DOHH2 (cell line): ENCODE measurements around the gene ATP2B2.
A peak's percentile ranks its signal among the peaks of the same experiment; 100 is the strongest.
"Not testable (repeated sequence)": the region's sequence is repeated elsewhere in the genome, so short reads cannot be mapped to it uniquely, and the experiment has no call there.

Experiments
- H3F3A ChIP-seq: fragments of 200-600 bp; sonication (generic), shearing (Covaris generic); 2 replicates; pipeline ENCODE4 v1.6.0; 2016; ENCODE audit warnings: antibody characterized with exemption, mild to moderate bottlenecking; ENCODE audit not compliant: control insufficient read depth, insufficient read depth
- H3K27ac ChIP-seq: fragments of 200-600 bp; sonication (generic); 2 replicates; pipeline ENCODE4 v1.5.1; 2014; ENCODE audit warnings: low read depth, mild to moderate bottlenecking, low read length, moderate library complexity
- H3K27me3 ChIP-seq: fragments of 200-600 bp; sonication (generic); 2 replicates; pipeline ENCODE4 v1.6.1; 2014; ENCODE audit warnings: mild to moderate bottlenecking, low read length, mixed read lengths; ENCODE audit not compliant: control insufficient read depth
- H3K36me3 ChIP-seq: fragments of 200-600 bp; sonication (generic); 2 replicates; pipeline ENCODE4 v1.6.1; 2014; ENCODE audit warnings: mild to moderate bottlenecking, low read length, moderate library complexity, mixed read lengths; ENCODE audit not compliant: control insufficient read depth
- H3K4me1 ChIP-seq: fragments of 200-600 bp; sonication (generic); 2 replicates; pipeline ENCODE4 v1.6.1; 2014; ENCODE audit warnings: mild to moderate bottlenecking, low read length, mixed read lengths; ENCODE audit not compliant: control insufficient read depth
- H3K4me2 ChIP-seq: fragments of 200-600 bp; sonication (generic); 2 replicates; pipeline ENCODE4 v1.6.0; 2014; ENCODE audit warnings: mild to moderate bottlenecking, low read length, moderate library complexity
- H3K4me3 ChIP-seq: fragments of 200-600 bp; sonication (generic); 2 replicates; pipeline ENCODE4 v1.5.1; 2014; ENCODE audit warnings: mild to moderate bottlenecking, low read length, mixed read lengths
- H3K79me2 ChIP-seq: fragments of 200-600 bp; sonication (generic); 2 replicates; pipeline ENCODE4 v1.6.1; 2014; ENCODE audit warnings: mild to moderate bottlenecking, low read length, mixed read lengths; ENCODE audit not compliant: control insufficient read depth
- H3K9me2 ChIP-seq: fragments of 200-600 bp; sonication (generic); replicated peaks from 2 replicates; pipeline ENCODE4 v1.6.1; 2014; ENCODE audit warnings: mild to moderate bottlenecking, low read length, mixed read lengths; ENCODE audit not compliant: control insufficient read depth
- H3K9me3 ChIP-seq: fragments of 200-600 bp; sonication (generic); 2 replicates; pipeline ENCODE4 v1.6.1; 2014; ENCODE audit warnings: antibody characterized with exemption, low read length, mixed read lengths; ENCODE audit not compliant: control insufficient read depth, insufficient read depth
- H4K20me1 ChIP-seq: fragments of 200-600 bp; sonication (generic); 2 replicates; pipeline ENCODE4 v1.6.0; 2014; ENCODE audit warnings: low read depth, mild to moderate bottlenecking, antibody characterized with exemption, low read length, moderate library complexity; ENCODE audit not compliant: control insufficient read depth, insufficient read depth
- EZH2phosphoT487 ChIP-seq: fragments of 200-600 bp; sonication (generic); IDR thresholded peaks from 2 replicates; pipeline ENCODE4 v1.6.1; 2017; ENCODE audit warnings: borderline replicate concordance, mild to moderate bottlenecking, antibody characterized with exemption, low read length, moderate library complexity, mixed read lengths
- TF ChIP-seq, protein P1 (sequence below): fragments of 200-600 bp; sonication (generic); IDR thresholded peaks from one replicate; pipeline ENCODE4 v1.5.1; 2014; ENCODE audit warnings: antibody characterized with exemption, mild to moderate bottlenecking, low read depth, low read length; ENCODE audit not compliant: poor library complexity, severe bottlenecking

The ATP2B2 gene

DNA sequence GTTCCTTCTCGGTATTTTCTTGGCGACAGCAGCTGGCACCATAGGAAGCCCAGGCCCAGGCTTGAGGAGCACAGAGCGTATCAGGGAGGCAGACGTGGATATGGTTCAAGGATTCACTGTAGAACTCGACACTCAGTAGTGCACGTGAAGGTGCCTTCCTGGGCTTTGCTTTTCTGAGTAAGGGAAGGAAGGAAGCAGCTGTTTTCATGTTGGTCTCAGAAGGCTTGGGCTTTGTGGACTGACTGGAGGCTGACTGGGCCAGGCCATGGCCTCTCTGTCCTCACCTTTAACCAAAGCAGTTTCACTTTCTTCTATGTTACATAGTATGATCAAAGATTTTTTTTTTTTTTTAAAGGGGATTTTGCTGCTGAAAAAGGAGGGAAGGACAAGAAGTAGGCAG lies 205.7 kb downstream of the ATP2B2 start:
- H3K4me2 ChIP-seq, result no peak overlapping the region
- H3K36me3 ChIP-seq, result peaks cover 71% of the 10 kb centered on the region
- H3F3A ChIP-seq, result peaks cover 6% of the 10 kb centered on the region

DNA sequence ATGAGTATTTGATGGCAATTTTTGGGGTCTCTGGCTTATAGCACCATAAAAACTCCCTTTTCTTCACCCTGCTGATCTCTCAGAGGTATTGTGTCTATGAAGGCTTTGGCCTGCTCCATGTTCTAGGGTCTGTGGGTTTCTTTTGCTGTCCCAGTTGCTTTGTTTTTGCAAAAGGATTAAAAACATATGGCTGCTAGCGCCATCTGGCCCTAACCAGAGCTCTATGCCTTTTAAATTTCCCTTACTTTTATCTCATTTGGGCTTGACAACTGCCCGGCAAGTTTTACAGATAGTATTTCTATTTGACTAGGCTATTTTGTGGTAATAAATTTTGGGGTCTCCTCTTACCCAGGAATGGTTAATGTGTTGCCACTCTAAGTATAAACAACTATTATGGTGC lies 206.2 kb downstream of the ATP2B2 start:
- Histone ChIP-seq H3K4me3 (no peak overlapping the region), H3K9me3 (no peaks in the 10 kb centered on the region), H3K27me3 (no peaks in the 10 kb centered on the region), H3K4me2 (no peak overlapping the region), H4K20me1 (no peaks in the 10 kb centered on the region), H3K4me1 (peaks cover 4% of the 10 kb centered on the region), H3K27ac (no peak overlapping the region), H3F3A (peaks cover 9% of the 10 kb centered on the region), H3K79me2 (peaks cover 9% of the 10 kb centered on the region), H3K9me2 (no peaks in the 10 kb centered on the region), H3K36me3 (peaks cover 71% of the 10 kb centered on the region)
- TF ChIP-seq EZH2phosphoT487, result no peak
- TF ChIP-seq, protein P1, sequence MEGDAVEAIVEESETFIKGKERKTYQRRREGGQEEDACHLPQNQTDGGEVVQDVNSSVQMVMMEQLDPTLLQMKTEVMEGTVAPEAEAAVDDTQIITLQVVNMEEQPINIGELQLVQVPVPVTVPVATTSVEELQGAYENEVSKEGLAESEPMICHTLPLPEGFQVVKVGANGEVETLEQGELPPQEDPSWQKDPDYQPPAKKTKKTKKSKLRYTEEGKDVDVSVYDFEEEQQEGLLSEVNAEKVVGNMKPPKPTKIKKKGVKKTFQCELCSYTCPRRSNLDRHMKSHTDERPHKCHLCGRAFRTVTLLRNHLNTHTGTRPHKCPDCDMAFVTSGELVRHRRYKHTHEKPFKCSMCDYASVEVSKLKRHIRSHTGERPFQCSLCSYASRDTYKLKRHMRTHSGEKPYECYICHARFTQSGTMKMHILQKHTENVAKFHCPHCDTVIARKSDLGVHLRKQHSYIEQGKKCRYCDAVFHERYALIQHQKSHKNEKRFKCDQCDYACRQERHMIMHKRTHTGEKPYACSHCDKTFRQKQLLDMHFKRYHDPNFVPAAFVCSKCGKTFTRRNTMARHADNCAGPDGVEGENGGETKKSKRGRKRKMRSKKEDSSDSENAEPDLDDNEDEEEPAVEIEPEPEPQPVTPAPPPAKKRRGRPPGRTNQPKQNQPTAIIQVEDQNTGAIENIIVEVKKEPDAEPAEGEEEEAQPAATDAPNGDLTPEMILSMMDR, result peak; percentile 36

More for the DNA sequence above, 205.7 kb downstream of the ATP2B2 start:
- H3K9me2 ChIP-seq, result no peaks in the 10 kb centered on the region
- H3K9me3 ChIP-seq, result no peaks in the 10 kb centered on the region
- peaks cover 9% of the 10 kb centered on the region for H3K79me2 ChIP-seq
- TF ChIP-seq EZH2phosphoT487, result no peak
- TF ChIP-seq, protein P1, result no peak
- H3K27ac ChIP-seq, result no peak overlapping the region
- H3K4me1 ChIP-seq, result peaks cover 4% of the 10 kb centered on the region
- H3K4me3 ChIP-seq, result no peak overlapping the region
- no peaks in the 10 kb centered on the region for H4K20me1 ChIP-seq
- no peaks in the 10 kb centered on the region for H3K27me3 ChIP-seq

DNA sequence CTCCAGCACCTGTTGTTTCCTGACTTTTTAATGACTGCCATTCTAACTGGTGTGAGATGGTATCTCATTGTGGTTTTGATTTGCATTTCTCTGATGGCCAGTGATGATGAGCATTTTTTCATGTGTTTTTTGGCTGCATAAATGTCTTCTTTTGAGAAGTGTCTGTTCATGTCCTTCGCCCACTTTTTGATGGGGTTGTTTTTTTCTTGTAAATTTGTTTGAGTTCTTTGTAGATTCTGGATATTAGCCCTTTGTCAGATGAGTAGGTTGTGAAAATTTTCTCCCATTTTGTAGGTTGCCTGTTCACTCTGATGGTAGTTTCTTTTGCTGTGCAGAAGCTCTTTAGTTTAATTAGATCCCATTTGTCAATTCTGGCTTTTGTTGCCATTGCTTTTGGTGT lies 207.3 kb downstream of the ATP2B2 start:
- not testable (repeated sequence) for H3K9me3 ChIP-seq, H3K9me2 ChIP-seq, H3K79me2 ChIP-seq, H3K27me3 ChIP-seq, H3K4me3 ChIP-seq, H4K20me1 ChIP-seq, H3K4me2 ChIP-seq, H3K27ac ChIP-seq, H3K4me1 ChIP-seq
- H3F3A ChIP-seq, result peaks cover 14% of the 10 kb centered on the region
- peaks cover 67% of the 10 kb centered on the region for H3K36me3 ChIP-seq

DNA sequence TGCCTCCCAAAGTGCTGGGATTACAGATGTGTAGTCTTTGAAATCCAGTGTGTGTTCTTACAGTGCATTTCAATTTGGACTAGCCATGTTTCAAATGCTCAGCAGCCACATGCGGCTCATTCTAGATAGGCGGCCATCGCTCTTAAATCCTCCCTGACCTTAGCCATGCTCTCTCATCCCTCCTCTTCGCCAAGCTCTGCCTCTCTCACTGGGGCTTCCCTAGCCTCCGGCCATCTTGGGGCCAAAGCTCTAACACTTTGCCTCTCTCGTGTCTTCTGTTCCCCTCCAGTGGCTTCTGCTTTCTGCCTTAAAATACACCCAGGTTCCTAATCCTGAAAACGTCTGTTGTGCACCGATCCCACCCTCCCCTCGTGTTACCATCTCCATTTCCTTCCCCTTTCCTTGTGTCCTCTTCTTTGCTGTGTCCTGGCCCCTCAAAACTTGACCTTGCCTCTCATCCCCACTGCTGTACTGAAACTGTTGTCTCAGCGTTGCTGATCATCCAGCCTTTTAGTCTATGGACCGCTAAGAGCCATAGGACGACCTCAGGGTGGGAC lies 211.3 kb downstream of the ATP2B2 start:
- no peak for TF ChIP-seq EZH2phosphoT487
- TF ChIP-seq, protein P1, result no peak
- Histone ChIP-seq H3K9me2 (no peaks in the 10 kb centered on the region), H3K4me2 (no peak overlapping the region), H3K79me2 (peaks cover 4% of the 10 kb centered on the region), H4K20me1 (no peaks in the 10 kb centered on the region), H3K27me3 (no peaks in the 10 kb centered on the region), H3K4me1 (peaks cover 21% of the 10 kb centered on the region), H3K9me3 (no peaks in the 10 kb centered on the region), H3K27ac (no peak overlapping the region), H3K4me3 (no peak overlapping the region), H3F3A (peaks cover 14% of the 10 kb centered on the region), H3K36me3 (peaks cover 42% of the 10 kb centered on the region)
